ENCODE results near the gene CDKAL1. TPM values are rescaled to one million over a fixed set of nuclear protein-coding genes. Genes with fewer than 3 reads are reported as not detected.

The CDKAL1 gene
- total RNA-seq, 4 donors from 2014 or later = 10.3 to 11.2 (median 10.5) TPM

DNA sequence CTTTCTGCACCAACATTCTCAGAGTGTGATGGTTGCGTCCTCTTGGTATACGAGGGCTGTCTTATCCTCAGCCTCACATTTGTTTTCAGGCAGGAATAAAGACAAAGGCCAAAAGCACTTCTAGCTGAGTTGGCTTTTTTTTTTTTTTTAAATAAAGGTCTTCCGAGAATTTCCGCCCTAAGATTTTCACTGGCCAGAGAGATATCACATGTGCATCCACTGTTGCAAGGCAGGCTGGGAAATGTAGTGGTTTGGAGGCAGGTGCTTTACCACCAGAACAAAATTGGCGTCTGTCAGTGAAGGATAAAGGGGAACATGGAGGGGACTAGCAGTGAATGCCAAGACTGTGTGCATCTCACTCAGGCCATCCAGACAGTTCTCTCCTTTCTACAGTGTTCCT lies 724.4 kb downstream of the CDKAL1 start:
- no peaks in the 10 kb centered on the region for H3K9me3 ChIP-seq
- no peak for DNase-seq (ENCODE audit: extremely low spot score)
- H3K27me3 ChIP-seq = no peaks in the 10 kb centered on the region
- intact Hi-C loops (cut with DNase I) = no loop called here
- no peaks in the 10 kb centered on the region for H3K36me3 ChIP-seq
- WGBS = 96% methylated on average over 5 of the region's 5 CpGs
- no peak overlapping the region for H3K27ac ChIP-seq (replicated peaks in 1 of 4)
- TF ChIP-seq EP300 (IDR thresholded peaks at IDR 0.05) (no peak), POLR2A (IDR thresholded peaks at IDR 0.05; ENCODE audit: low read depth) (no peak), POLR2AphosphoS5 (IDR thresholded peaks at IDR 0.05) (no peak)
- TF ChIP-seq, protein P1, sequence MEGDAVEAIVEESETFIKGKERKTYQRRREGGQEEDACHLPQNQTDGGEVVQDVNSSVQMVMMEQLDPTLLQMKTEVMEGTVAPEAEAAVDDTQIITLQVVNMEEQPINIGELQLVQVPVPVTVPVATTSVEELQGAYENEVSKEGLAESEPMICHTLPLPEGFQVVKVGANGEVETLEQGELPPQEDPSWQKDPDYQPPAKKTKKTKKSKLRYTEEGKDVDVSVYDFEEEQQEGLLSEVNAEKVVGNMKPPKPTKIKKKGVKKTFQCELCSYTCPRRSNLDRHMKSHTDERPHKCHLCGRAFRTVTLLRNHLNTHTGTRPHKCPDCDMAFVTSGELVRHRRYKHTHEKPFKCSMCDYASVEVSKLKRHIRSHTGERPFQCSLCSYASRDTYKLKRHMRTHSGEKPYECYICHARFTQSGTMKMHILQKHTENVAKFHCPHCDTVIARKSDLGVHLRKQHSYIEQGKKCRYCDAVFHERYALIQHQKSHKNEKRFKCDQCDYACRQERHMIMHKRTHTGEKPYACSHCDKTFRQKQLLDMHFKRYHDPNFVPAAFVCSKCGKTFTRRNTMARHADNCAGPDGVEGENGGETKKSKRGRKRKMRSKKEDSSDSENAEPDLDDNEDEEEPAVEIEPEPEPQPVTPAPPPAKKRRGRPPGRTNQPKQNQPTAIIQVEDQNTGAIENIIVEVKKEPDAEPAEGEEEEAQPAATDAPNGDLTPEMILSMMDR (IDR thresholded peaks at IDR 0.05) = no peak
- H3K4me3 ChIP-seq = no peak overlapping the region
- no peaks in the 10 kb centered on the region for H3K4me1 ChIP-seq

DNA sequence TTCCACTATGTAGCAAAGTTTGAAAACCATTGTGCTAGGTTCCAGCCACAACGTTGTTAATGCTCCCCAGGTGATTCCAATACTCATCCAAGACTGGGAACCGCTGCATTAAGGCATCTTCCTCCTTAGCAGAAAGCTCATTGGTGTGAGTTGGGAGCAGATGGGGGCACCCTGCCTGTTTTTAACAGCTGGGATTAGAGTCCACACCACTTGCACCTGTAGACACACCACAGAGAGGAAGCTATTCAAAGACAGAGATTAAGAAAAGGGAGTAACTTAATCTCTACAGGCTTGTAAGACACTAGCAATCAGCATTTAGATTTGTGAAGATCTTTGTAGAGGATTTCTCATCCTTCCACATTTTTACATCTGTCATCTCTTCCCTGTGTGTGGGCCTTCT lies 725.4 kb downstream of the CDKAL1 start:
- DNase-seq (ENCODE audit: extremely low spot score) = no peak
- Histone ChIP-seq H3K27me3 (no peaks in the 10 kb centered on the region), H3K4me1 (no peaks in the 10 kb centered on the region), H3K4me3 (no peak overlapping the region), H3K36me3 (no peaks in the 10 kb centered on the region), H3K27ac (replicated peaks in 1 of 4) (no peak overlapping the region), H3K9me3 (no peaks in the 10 kb centered on the region)
- TF ChIP-seq, protein P1 (IDR thresholded peaks at IDR 0.05) = no peak
- TF ChIP-seq EP300 (IDR thresholded peaks at IDR 0.05) (no peak), POLR2A (IDR thresholded peaks at IDR 0.05; ENCODE audit: low read depth) (no peak), POLR2AphosphoS5 (IDR thresholded peaks at IDR 0.05) (no peak)
- intact Hi-C loops (cut with DNase I) = no loop called here
- WGBS = 79% methylated on average over 2 of the region's 2 CpGs

DNA sequence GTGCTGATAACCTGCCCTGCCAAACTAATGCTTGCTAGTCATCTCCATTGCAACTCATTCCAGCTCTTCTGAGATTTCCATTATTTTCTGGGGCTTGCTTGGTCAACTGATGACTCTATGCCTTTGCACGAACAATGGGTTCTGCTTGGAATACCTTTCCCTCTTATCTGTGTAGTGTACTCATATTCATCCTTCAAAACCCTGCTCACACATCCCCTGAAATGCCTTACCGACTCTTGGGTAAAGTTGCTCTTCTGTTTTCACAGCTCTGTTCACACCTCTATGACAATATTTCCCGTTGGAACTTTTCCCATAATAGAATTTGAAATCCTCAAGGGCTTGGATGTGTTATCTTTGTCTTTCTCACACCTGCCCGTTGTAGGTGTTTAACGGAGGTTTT lies 728.2 kb downstream of the CDKAL1 start:
- Histone ChIP-seq H3K4me1 (no peaks in the 10 kb centered on the region), H3K9me3 (no peaks in the 10 kb centered on the region), H3K4me3 (no peak overlapping the region), H3K27me3 (no peaks in the 10 kb centered on the region), H3K27ac (replicated peaks in 1 of 4) (no peak overlapping the region), H3K36me3 (no peaks in the 10 kb centered on the region)
- no peak for TF ChIP-seq EP300 (IDR thresholded peaks at IDR 0.05)
- TF ChIP-seq, protein P1 (IDR thresholded peaks at IDR 0.05) = no peak
- TF ChIP-seq POLR2AphosphoS5 (IDR thresholded peaks at IDR 0.05) = no peak
- TF ChIP-seq POLR2A (IDR thresholded peaks at IDR 0.05; ENCODE audit: low read depth) = no peak
- intact Hi-C loops (cut with DNase I) = no loop called here
- peak; percentile 21 for DNase-seq (ENCODE audit: extremely low spot score)
- 92% methylated on average over 5 of the region's 5 CpGs for WGBS

DNA sequence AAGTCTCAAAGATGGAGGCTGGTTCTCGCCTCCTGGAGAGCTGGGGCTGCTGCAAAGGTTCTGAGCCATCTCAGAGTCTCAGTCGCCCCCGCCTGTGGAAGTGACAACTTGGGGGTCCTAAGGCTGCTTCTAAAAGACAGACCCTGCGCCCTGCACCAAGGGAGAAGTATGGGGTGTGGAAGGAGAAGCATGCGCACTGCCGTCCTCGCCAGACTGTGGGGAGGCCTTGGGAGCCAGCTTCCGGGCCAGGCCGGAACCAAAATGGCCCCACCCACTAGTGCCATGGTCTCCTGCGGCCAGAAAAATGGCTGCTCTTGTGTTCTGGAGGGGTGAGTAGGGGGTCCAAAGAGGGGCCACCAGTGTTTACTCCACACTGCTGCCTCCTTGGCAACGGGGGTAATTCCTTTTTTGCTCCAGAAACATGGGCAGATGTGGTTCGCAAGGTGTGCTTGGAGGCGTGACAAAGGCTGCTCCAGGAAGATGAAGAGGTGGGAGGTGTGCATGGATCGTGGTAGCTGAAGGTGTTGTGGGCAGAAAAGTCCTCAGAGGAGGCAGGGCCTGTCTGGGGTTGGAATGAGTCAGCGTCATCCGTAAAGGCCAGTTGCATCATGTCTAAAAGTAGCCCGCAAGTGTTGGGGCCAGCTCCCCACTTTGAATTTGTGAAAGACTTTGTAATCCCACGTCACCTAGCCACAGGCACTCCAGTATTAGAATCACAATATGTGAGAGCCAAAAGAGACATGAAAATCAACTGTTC lies 729.5 kb downstream of the CDKAL1 start:
- Histone ChIP-seq H3K4me3 (no peak overlapping the region), H3K27ac (replicated peaks in 1 of 4) (no peak overlapping the region), H3K27me3 (no peaks in the 10 kb centered on the region), H3K4me1 (no peaks in the 10 kb centered on the region), H3K36me3 (no peaks in the 10 kb centered on the region), H3K9me3 (no peaks in the 10 kb centered on the region)
- no peak for TF ChIP-seq POLR2AphosphoS5 (IDR thresholded peaks at IDR 0.05)
- TF ChIP-seq, protein P1 (IDR thresholded peaks at IDR 0.05) = no peak
- no peak for TF ChIP-seq EP300 (IDR thresholded peaks at IDR 0.05)
- no peak for TF ChIP-seq POLR2A (IDR thresholded peaks at IDR 0.05; ENCODE audit: low read depth)
- 85% methylated on average over 17 of the region's 18 CpGs for WGBS
- peak; percentile 45 for DNase-seq (ENCODE audit: extremely low spot score)
- intact Hi-C loops (cut with DNase I) = no loop called here

Data from esophagus muscularis mucosa (tissue), 4 donors.